HepG2 (cell line): Measurements from ENCODE around the gene CDC42SE1. TPM values are rescaled to one million over a fixed set of nuclear protein-coding genes. Genes with fewer than 3 reads are reported as not detected.
A peak's percentile ranks its signal among the peaks of the same experiment; 100 is the strongest.

Experiments used
- FOXA3 ChIP-seq: IDR thresholded peaks from 2 replicates; pipeline ENCODE4 v1.6.1; 2016; ENCODE audit warnings: missing genetic modification reagents, missing compliant biosample characterization
- GPBP1L1 ChIP-seq: sonication (generic); formaldehyde crosslinking; IDR thresholded peaks from 2 replicates; pipeline ENCODE4 v1.5.0; 2020; ENCODE audit warnings: mild to moderate bottlenecking, missing genetic modification reagents
- MEIS1 ChIP-seq: sonication (generic); formaldehyde crosslinking; IDR thresholded peaks from 2 replicates; pipeline ENCODE4 v1.9.0; 2021; ENCODE audit warnings: mild to moderate bottlenecking, missing genetic modification reagents, moderate library complexity, borderline replicate concordance
- PATZ1 ChIP-seq: sonication (generic); formaldehyde crosslinking; IDR thresholded peaks from 2 replicates; pipeline ENCODE4 v1.4.0; 2020; ENCODE audit warnings: missing genetic modification reagents
- PHF8 ChIP-seq: sonication (generic); formaldehyde crosslinking; IDR thresholded peaks from 2 replicates; pipeline ENCODE4 v1.5.0; 2020; ENCODE audit warnings: missing genetic modification reagents
- PLSCR1 ChIP-seq: sonication (generic); formaldehyde crosslinking; IDR thresholded peaks from 2 replicates; pipeline ENCODE4 v1.5.0; 2020; ENCODE audit warnings: missing genetic modification reagents, mild to moderate bottlenecking, borderline replicate concordance
- TRIM22 ChIP-seq: fragments of 450-650 bp; IDR thresholded peaks from 2 replicates; pipeline ENCODE4 v1.6.1; 2017
- ZBTB39 ChIP-seq: sonication (generic); formaldehyde crosslinking; IDR thresholded peaks from 2 replicates; pipeline ENCODE4 v1.5.0; 2020; ENCODE audit warnings: missing genetic modification reagents
- ZHX2 ChIP-seq, 2 experiments: sonication (generic) in 1 of 2; formaldehyde crosslinking in 1 of 2; IDR thresholded peaks; 2 replicates each; pipeline versions ENCODE4 v1.6.1 to v1.9.0; 2014 to 2022; ENCODE audit warnings: antibody characterized with exemption in 1 of 2, borderline replicate concordance in 1 of 2, inconsistent platforms in 1 of 2, low read depth in 1 of 2, missing genetic modification reagents in 1 of 2
- ZNF543 ChIP-seq: sonication (generic); formaldehyde crosslinking; IDR thresholded peaks from 2 replicates; pipeline ENCODE4 v1.4.0; 2020; ENCODE audit warnings: mild to moderate bottlenecking, missing genetic modification reagents
- ZNF746 ChIP-seq: sonication (generic); formaldehyde crosslinking; IDR thresholded peaks from 2 replicates; pipeline ENCODE4 v1.8.0; 2022; ENCODE audit warnings: mild to moderate bottlenecking, missing genetic modification reagents
- ZNF839 ChIP-seq: sonication (generic); formaldehyde crosslinking; IDR thresholded peaks from 2 replicates; pipeline ENCODE4 v1.4.0; 2020; ENCODE audit warnings: missing genetic modification reagents, mild to moderate bottlenecking, borderline replicate concordance
- polyA plus RNA-seq, 8 experiments: library from polyadenylated mRNA; depleted of rRNA in 3 of 8; stranded (reverse) in 7 of 8; unstranded in 1 of 8; fragments of >200 nt; fragmentation: Illumina TruSeq in 4 of 8; extraction: Trizol in 4 of 8; gene quantifications; 2 replicates each; pipeline versions ENCODE4 v1.2.1 to v1.2.3, GENCODE V29; 2011 to 2016; ENCODE audit warnings: low read depth in 4 of 8, missing spikeins in 1 of 8, mixed read lengths in 1 of 8; ENCODE audit not compliant: insufficient read depth in 1 of 8
- total RNA-seq, 5 experiments: library from RNA; depleted of rRNA; stranded (reverse); fragments of >200 nt; fragmentation: Illumina TruSeq; extraction: Trizol; gene quantifications; 2 replicates each; pipeline ENCODE4 v1.2.3, GENCODE V29; 2016; ENCODE audit warnings: low read depth in 1 of 5

Gene CDC42SE1
- total and polyA plus RNA-seq, 2 of the 13 experiments (the other 11 are each of a cell fraction or from before 2014, with no cell fraction given), result 17.6 to 17.9 TPM

- TF ChIP-seq ZNF543 (CRISPR knock-in tag) (no peak), PHF8 (CRISPR knock-in tag) (peak; percentile 53), GPBP1L1 (CRISPR knock-in tag) (no peak), PLSCR1 (CRISPR knock-in tag) (no peak), ZNF746 (CRISPR knock-in tag) (no peak), ZHX2 (IDR thresholded peaks at IDR 0.05; ENCODE audit: low read depth) (peak; percentile 64; the same call in 1 of the 2 replicates), ZHX2 (CRISPR knock-in tag; IDR thresholded peaks at IDR 0.05; ENCODE audit: borderline replicate concordance) (0 out of 2 replicates have a peak, but pooled peaks have one; percentile 39), FOXA3 (peak; percentile 31; the same call in 1 of the 2 replicates), PATZ1 (CRISPR knock-in tag) (peak; percentile 48), ZBTB39 (CRISPR knock-in tag) (0 out of 2 replicates have a peak, but pooled peaks have one; percentile 68), ZNF839 (0 out of 2 replicates have a peak, but pooled peaks have one; percentile 69), TRIM22 (no peak), MEIS1 (CRISPR knock-in tag) (no peak)
These were observed 50.9 kb downstream of the CDC42SE1 start, which contains the start of gene PRUNE1 (continued) for GRCh38 chr1:151008244-151009205.
